ENCODE data around the gene LAMB2.
A peak's percentile ranks its signal among the peaks of the same experiment; 100 is the strongest.

GRCh38 chr3:49092938-49093852 lies 39.7 kb downstream of the LAMB2 start:
- no peak for TF ChIP-seq POLR2A (IDR thresholded peaks at IDR 0.05)
- no peak for TF ChIP-seq CTCF (IDR thresholded peaks at IDR 0.05 in 8 of 11, conservative IDR thresholded peaks at IDR 0.05 in 3 of 11)
- TF ChIP-seq POLR2AphosphoS5 (IDR thresholded peaks at IDR 0.05), result peak; percentile 4 to 24 (median 7)
